HK-2 (cell line): ENCODE data around the gene DNM1.
A peak's percentile ranks its signal among the peaks of the same experiment; 100 is the strongest.

Experiments used
- DNase-seq: peaks from one replicate; pipeline ENCODE4 v3.0.0-alpha.2; 2018; ENCODE audit not compliant: unreplicated experiment

The DNM1 gene

GRCh38 chr9:128250839-128251731 is 47.9 kb downstream of the DNM1 start:
- DNase-seq, result no peak

- DNase-seq, result no peak
Measured at GRCh38 chr9:128251732-128252100, 48.5 kb downstream of the DNM1 start.

- no peak for DNase-seq
Measured at GRCh38 chr9:128252317-128253139, 49.3 kb downstream of the DNM1 start.

DNA sequence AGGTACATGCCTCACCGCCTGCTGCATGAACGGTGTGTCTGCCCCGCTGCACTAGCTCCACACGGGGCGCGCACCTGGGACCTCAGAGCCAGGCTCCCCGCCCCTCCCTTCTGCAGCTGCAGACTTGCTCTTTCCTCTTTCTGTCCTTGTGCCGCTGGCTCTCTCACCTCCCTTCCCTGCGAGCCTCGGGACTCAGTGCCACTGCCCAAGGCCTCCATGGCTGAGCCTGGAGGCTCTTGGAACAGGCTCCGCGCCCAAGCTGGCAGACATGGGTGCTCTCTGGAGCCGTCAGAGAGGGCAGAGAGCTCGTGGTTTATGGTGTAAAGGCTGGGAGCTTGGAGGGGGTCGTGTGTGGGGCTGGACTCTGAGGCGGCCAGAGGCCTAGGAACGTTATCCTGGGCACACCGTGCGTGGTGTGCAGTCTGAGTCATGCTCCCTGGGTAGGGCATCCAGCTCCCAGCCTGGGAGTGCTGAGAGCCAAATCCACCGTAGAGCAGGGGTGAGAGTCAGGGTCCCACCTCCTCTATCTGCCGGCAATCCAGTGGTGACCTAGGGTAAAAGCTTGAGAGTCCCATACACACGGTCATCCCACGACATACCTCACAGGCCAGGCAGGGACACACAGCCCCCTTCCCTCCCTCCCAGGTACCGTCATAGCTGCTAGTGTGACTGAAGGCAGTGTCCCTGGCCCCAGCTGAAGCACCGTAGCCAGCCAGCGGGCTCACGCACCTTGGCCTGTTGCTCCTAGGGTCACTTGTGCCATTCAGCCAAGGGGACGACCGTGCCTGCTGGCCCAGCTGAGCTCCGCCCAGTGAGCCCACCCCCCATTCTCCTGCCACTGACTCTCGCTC is 50.2 kb downstream of the DNM1 start:
- no peak for DNase-seq

- DNase-seq, result no peak
Measured at GRCh38 chr9:128253991-128254346, 50.8 kb downstream of the DNM1 start.

DNA sequence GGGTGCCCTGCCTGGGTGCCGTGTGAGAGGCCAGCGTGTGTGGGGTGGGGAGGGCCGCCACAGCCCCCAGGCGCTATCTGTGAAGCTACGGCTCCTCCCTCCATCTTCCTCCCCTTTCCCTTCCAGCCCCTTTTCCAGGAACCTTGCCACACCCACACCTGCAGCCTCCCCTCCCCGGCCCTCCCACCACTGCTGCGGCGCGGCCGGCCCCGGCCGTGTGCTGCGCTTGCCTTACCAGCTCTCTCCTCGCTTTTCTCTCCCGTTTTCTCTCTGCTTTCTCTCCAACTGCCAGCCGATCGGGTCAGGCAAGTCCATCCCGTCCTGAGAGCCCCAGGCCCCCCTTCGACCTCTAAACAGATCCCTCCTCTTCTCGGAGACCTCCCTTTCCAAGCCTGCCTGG is 51.2 kb downstream of the DNM1 start:
- DNase-seq, result no peak

DNA sequence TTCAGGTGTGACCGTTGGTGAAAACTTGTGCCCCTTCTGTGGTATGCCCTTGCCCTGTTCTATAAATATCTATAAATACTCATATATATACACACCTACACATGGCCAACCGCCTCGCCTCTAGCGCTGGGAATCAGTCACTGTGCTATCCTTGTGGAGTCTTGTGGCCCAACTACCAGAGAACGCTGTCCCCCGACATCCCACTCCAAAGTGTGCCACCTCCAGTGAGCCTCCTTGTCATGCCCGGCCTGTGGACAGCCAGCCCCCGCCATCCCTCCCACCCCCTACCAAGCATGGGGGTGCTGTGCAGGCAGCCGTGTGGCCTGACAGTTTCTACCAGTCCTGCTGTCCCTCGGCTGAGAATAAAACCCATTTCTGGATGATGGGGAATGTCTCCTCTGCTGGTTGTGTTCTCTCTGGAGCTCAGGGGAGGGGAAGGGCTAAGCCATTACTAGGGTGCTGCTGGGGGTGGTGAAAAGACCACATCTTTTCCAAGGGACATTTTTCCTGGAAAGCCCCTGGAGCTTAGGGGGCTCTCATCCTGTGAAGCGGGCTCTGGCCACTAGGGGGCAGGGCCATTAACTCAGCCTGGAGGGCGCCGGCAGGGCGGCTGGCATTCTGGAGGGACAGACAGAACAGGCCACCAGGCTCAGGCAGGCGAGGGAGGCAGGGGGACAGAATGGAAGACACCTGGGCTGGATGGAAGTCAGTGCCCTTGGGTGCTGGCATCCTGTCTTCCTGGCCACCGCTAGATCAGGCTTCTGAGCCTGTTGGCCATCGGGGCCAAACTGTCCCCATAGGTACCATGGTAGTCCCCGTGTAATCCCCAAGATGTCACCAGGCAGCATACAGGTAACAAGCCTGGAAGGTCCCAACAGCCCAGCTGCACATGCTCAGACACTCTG is 51.9 kb downstream of the DNM1 start:
- peak; percentile 59 for DNase-seq

DNA sequence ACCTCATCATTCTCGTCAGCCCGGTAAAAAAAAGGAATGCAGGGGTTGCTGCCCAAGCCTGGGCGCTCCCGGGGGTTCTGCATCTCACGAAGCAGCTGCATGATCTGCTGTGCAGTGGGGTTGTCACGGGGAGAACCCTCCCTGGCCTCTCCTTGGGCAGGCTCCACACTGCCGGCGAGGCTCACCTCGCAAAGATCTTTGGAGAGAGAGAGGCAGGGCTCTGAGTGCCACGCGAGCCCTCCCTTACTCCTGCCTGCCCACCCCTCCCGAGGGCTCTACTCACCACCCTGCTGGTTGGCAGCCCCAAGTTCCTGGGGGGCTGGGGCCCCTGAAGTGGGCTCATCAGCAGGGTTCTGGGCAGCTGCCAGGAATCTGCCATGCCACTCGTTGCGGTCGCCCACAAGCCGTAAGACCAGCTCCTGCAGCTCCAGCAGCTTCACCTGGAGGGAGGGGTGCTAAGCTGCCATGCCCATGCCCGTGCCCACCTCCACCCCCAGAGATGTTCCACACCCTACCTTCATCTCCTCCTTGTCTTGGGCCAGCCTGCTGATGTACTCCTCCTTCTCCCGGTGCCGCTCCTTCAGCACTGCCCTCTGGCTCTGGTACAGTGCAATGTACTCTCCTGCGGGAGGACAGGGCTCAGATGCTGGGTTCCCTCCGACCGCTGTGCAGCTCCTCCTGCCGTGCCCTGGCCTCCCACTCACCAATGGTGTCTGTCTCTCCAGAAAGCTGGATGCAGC is 54.1 kb downstream of the DNM1 start:
- no peak for DNase-seq

DNA sequence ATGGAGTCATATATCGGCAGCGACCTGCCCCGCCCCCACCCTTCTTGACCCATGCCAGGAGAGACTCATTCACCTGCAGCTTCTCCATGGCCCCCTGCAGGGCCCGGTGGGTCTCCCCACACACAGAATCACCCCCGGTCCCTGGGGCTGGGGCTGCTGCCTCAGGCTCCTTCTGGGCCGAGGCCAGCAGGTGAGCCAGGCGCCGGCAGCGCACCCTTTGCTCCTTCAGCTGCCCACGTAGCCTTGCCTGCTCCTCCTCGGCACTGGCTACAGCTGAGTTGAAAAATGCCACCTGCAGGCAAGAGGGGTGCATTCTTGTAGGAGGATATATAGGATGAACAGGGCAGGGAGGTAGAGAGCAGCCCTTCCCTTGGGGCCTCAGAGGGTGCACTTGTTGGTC is 54.7 kb downstream of the DNM1 start:
- no peak for DNase-seq

GRCh38 chr9:128258326-128258725 is 55.1 kb downstream of the DNM1 start:
- no peak for DNase-seq

GRCh38 chr9:128259156-128259555 is 56.0 kb downstream of the DNM1 start:
- DNase-seq, result no peak

DNA sequence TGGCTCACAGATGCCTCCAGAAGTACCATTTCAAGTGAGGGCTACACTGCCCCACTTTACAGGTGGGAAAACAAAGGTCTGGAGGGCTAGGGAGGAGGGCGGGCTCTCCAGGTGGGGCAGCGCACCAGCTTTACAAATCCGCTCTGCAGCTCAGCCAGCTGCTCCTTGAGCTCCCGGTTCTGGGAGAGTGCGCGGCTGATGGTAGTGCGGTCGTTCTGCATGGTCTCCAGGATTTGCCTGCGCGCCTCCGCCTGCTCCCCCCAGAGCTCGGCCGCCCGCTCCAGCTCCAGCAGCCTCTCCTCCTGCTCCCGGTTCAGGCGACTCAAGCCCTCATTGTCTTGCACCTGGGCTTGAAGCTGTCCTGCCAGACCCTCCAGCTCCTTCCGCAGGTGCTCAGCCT is 57.2 kb downstream of the DNM1 start:
- DNase-seq, result no peak

DNA sequence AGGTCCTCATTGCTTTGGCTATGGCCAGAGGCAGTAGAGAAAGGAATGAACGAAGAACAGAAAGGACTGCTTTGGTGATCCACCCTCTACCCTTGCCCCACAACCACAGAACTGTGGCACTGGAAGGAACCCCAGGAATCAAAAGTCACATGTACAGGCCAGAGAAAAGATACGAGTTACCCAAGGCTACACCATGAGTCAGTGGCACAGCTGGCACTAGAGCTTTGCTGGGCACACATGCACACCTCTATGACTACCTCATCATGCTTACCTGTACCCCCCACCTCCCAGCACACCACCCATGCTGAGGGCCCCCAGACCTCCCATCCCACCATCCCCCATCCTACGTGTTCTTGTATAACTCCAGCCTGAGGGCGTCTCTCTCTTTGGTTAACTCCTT is 59.5 kb downstream of the DNM1 start:
- DNase-seq, result no peak

DNA sequence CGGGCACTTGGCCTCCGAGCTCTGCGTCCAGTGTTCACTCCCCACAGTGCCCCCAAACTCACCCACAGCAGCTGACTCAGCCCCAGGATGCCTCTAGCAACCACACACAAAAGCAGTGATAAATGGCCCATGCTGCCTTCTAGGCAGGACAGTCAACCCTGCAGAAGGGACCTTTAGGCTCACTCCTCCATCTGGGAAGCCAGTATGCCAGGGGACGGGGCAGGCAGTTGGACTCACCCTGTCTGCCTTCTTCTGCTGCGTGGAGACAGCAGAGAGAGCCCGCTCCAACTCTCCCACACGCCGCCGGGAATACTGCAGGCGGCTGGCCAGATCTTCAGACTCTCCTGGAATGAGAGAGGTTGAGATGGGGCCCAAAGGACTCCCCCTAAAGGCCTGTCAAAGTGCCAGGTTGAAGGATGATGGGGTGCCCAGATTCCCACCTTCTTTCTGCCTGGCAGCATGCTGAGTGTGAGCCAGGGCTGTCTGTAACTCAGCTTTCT is 62.2 kb downstream of the DNM1 start:
- no peak for DNase-seq

DNA sequence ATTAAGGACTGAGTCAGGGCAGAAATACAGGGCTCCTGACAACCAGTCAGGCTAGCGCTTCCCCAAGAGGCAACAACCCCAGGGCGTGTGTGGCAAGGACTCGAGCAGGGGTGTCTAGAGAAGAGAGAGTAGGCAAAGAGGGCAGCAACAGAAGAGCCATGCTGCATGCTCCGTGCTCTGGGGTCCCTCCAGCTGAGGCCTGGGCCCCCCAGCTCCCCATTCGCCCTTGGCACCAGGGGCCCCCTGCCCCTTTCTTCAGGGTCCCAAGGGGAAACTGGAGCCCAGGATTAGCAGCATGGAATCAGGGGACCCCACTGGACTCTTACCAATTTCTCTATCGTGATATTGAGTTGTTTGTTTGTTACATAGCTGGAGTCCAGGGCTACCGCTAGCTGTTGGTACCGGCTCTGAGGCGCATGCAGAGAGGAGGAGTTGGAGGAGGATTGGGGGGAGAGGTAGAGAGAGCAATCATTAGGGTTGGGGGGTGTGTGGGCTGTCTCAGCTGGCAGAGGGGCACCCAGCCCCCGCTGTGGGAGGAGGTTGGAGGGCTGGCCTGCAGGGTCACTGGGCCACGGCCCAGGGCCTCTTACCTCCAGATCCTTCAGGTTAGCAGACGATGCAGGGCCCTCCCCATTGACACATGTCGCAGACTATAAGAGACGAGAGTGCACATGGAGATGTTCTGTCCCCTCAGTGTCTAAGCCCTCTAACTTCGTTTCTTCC is 63.9 kb downstream of the DNM1 start:
- DNase-seq, result no peak

GRCh38 chr9:128271112-128271511 is 67.9 kb downstream of the DNM1 start:
- DNase-seq, result no peak

DNA sequence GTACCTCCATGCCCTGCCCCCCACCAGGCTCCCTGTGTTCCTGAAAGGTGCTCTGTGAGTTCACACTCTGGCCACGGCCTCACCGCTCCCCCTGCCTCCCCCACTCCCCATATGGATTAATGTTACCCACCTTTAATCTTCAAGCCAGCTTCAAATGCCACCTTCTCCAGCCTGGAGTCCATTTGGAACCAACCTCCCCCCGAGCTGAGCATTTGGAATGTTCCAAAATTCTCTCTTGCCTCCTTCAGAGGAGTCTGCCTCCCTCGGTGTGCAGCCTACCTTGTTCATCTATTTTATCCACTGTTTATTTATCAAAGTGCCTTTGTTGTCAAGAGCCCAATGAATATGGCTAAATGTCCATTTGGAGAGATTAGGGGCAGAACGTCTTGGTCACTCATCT is 68.3 kb downstream of the DNM1 start:
- no peak for DNase-seq

DNA sequence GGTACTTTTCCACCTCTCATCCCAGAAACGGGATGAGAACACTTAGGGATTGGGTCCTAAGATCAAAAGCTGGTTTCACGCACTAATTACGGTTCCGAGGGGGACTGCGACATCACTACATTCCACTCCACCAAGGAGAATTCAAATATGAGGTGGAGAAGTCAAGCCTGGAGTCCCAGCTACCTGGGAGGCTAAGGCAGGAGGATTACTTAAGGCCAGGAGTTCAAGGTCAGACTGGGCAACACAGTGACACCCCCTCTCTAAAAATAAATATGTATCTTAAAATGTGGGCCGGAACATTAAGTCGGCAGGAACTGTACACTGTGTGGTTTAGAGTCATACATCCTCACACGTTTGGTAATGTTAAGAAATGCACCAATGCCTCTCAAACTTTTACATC is 71.1 kb downstream of the DNM1 start:
- no peak for DNase-seq

DNA sequence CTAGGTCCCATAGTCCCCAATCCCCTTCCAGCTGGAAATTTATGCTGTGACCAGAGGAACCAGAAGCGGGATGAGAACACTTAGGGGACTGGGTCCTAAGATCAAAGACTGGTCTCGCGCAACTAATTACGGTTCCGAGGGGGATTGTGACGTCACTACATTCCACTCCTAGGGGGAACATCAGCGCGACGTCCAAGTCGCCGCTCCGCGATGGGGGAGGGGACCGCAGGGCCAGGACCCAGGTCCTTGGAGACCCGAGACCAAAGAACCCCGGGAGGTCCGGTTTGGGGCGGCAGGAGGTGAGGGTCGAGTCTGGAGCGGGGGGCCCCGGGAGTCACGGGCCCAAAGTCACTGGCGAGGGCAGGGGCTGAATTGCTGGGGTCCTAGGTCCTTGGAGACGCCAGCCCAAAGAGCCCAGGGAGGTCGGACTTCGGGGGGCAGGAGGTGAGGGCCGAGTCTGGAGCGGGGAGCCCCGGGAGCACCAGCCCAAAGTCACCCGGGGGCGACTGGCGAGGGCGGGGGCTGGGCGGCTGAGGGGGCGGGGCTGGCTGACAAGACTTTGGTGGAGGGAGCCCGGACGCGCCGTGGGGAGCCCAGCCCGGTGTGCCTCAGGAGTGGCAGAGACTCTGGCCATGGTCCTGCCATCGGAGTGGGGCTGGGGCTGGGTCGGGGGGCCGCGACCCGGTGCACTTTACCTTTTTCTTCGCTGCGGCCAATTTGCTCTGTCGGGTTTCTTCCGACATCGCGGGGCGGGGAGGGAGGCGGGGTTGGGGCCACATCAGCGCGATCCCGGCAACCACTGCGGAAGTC is 72.2 kb downstream of the DNM1 start, which contains the start of gene GOLGA2:
Gene GOLGA2 (minus strand): TSS at position 810 of the 810 bp plus-strand sequence. CDS start 31 bp downstream, at position 779.
- no peak for DNase-seq
